GM18511 (cell line): ENCODE results near the gene SEMA5A.

Experiments
- ATAC-seq: cut with Tn5 transposase; IDR thresholded peaks from one replicate; pipeline ENCODE4 v1.9.1; 2021; ENCODE audit warnings: mild to moderate bottlenecking, moderate library complexity; ENCODE audit not compliant: unreplicated experiment

Gene SEMA5A

DNA sequence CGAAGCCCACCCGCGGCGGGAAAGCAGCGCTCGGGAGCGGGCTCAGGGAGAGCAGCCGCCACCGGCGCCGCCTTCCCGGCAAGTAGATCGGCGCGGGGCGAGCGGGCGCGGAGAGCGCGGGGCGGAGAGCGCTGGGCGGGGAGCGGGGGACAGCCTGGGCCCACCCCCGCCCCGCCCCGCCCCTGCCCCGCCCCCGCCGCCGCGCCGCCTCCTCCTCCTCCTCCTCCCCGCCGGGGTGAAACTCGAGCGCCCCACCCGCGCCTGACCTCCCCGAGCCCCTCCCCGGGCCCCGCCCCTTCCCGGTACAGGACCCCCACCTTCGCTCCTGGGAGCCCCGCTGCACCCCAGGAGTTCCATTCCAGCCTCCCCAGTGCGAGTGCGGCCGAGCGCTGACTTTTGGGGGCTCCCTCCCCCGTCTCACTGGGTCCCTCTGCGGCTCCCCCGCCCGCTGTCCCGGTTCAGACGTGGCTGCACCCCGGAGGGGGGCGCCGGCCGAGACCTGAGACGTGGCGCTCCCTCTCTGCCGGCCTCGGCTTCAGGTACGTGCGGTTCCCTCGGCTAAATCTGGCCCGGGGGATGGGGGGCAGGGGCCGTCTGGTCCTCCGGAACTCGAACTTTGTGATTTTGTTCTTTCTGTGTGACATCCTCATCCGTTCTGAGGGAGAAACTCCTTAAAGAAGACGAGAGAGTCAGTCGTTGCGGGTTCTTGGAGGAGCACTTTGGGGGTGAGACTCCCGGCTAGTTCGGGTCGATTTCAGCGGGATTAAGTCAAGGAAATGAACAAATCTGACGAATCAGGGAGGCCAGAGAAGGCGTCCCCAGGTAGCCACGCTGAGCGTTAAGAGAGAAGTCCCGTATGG lies at the start of gene SEMA5A:
SEMA5A (minus strand) TSS at position 84 of the 860 bp plus-strand sequence. CDS start 166,129 bp downstream, outside the sequence.
- peak; percentile 37 for ATAC-seq

GRCh38 chr5:9594913-9595312 lies 49.0 kb upstream of the SEMA5A start:
- ATAC-seq = no peak

DNA sequence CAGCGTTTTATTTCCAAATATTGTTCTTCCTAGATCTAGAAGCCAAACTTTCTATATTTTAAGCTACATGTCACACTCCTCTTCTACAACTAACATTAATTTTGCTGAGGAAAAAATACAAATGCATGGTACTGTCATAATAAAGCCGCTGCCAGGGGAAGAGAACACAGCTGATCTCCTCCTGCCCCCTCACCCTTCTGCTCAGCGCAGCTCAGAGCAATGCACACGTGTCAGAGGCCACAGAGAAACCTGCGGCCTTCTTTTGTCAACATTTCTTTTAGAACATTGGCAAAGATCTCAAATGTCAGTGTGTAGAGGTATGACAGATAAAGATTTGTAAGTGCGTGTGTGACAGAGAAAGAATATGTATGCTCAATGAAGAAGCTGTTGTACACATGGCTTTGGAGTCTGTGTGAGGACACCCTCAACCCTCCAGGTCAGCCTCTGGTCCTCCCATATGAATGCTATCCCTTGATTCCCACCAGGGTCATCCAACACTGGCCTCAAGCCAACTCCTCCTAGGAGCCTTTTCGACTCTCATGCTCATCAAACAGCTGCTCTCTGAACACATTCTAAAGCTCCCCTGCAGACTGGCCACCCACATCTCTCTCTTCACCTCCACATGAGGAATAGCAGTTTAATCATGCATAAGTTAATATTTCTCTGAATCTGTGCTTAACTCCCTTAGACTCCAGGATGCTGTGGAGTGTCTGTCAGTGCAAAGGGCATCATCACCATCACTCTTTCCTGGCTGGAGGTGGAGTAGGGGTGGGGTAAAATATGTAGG lies 43.4 kb upstream of the SEMA5A start:
- ATAC-seq = no peak

DNA sequence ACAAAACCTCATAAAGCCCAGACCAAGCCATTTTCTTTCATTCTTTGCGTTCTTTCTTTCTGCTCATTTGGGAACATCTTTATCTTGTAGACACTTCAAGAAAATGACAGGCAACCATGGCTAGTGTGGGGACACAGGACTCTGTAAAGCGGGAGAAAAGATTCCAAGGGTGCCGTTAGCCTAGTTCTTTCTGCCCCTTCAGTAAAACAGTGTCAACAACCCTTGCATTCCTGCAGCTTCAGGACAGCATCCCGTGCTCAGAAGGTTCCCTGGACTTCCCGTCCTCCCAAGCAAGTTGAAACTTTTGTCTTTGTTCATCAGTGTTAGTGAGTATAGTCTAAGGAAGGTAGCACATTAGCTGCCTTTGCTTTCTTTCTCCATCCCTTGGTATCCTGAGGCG lies 42.4 kb upstream of the SEMA5A start:
- ATAC-seq = no peak

DNA sequence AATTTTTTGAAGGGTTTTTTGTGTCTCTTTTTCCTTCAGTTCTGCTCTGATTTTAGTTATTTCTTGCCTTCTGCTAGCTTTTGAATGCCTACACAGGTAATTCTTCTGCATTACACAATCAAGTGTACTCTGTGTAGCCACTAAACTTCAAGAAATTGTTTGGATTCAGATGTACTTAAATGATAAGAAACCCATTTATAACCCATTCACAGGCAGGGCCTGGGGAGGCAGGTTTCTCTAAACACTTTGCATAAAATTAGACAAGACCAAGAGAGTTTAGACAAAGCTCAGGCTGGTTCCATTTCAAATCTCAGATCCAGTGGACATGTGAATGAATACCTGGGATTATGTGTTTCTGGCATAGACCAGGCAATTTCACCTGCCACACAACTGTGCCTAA lies 41.3 kb upstream of the SEMA5A start:
- no peak for ATAC-seq

- no peak for ATAC-seq
Observed at GRCh38 chr5:9582406-9582805, 36.5 kb upstream of the SEMA5A start.

GRCh38 chr5:9573796-9574195 lies 27.9 kb upstream of the SEMA5A start:
- no peak for ATAC-seq

DNA sequence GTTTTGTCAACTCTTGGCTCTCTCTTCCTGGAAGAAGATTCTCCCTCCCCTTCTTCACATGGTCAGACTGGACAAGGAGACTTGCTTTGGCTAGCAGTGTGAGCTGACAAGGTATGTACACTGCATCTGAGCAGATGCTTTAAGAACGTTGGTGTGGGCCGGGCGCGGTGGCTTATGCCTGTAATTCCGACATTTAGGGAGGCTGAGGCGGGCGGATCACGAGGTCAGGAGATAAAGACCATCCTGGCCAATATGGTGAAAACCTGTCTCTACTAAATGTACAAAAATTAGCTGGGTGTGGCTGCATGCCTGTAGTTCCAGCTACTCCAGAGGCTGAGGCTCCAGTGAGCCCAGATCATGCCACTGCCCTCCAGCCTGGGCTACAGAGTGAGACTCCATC lies 26.4 kb upstream of the SEMA5A start:
- ATAC-seq = no peak

GRCh38 chr5:9570876-9571275 lies 25.0 kb upstream of the SEMA5A start:
- ATAC-seq = no peak

DNA sequence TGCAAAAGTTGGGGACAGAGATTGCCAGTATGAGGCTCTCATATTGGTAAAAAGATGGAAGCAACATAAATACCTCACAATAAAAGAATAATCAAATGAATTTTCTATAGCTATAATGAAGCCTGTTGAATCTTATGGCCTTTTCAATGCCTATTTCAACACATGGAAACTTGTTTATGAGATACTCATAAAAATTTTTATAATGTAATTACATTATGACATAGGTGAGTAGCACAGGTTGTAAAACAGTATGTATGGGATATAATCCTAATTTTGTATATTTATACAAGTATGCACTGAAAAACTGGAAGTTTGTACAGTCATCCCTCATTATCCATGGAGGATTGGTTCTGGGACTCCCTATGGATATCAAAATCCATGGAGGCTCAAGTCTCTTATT lies 21.2 kb upstream of the SEMA5A start:
- ATAC-seq = no peak

DNA sequence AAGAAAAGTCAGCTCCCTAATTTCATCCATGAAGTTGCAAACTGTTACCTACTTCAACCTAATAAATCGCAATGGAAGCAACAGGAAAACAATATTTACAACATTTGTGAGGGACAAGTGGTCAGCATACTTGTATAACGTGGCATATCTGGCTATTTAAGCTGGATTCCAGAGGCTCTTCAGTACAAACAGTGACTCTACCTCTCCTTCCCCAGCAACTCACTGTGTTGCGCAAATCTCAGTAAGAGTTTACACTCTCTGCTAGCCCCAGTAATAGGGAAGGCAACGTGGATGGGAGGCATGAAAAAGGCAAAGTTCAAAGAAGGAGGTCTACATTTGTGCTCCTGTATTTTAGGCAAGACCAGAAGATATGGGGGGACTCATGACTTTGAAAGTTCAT lies 18.9 kb upstream of the SEMA5A start:
- ATAC-seq = no peak

- no peak for ATAC-seq
Observed at GRCh38 chr5:9562141-9562540, 16.3 kb upstream of the SEMA5A start.

- no peak for ATAC-seq
Observed at GRCh38 chr5:9559965-9560364, 14.1 kb upstream of the SEMA5A start.

DNA sequence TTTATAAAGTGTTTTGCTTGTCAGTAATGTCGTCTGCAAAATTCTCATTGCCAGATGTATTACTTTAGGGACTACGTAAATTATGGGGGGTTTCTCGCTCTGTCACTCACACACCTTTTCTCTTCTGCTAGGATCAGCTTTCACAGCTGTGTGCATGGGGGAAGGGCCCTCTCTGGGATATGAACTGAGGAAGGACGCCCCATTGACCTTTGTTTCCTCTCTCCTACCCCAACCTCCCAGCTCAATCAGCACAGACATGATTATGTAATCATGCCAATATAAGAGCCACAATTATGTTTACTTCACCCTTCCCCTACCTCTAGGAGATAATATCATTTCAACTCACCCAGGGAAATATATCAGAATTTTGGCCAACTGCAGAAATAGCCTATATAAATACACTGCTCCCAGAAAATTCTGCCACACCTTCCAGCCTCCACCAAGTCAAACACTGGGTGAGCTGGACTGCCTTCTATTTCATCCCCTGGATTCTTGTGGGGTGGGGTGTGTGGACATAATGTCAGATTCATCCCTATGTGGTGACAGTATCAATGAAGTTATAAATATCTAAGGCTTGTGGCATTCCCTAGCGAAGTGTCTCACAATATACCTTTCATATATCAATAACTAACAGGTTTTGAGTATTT lies 12.6 kb upstream of the SEMA5A start:
- no peak for ATAC-seq

- ATAC-seq = no peak
Observed at GRCh38 chr5:9557696-9558095, 11.8 kb upstream of the SEMA5A start.

DNA sequence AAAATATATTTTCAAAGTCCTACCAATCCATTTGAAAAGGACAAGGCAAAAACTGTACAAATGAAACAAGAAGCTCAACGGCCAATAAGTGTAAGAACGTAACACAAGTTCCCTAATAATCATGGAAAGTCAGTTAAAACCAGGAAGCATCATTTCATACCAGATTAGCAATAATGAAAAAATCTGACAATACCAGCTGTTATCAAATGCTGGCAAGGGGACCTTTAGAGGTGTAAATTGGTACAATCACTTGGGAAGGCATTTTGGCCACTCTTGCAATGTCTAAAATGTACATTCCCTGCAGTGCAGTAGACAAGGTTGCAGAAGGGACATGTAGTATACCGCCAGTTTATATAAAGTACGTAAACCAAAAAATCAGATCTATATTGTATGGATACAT lies 10.1 kb upstream of the SEMA5A start:
- no peak for ATAC-seq

DNA sequence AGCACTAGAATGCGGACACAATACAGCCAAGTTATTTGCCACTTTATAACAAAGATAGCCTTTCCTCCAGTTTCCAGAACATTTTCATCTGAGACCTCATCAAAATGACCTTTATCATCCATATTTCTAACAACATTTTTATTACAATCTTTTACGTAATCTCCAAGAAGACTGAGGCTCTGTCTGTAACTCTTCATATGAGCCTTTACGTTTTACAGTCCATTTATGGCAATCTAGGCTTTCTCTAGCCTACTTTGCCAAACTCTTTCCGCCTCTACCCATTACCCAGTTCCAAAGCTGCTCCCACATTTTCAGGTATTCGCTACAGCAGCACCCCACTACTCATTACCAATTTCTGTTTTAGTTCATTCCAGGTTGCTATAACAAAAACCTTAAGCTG lies 8.2 kb upstream of the SEMA5A start:
- no peak for ATAC-seq

DNA sequence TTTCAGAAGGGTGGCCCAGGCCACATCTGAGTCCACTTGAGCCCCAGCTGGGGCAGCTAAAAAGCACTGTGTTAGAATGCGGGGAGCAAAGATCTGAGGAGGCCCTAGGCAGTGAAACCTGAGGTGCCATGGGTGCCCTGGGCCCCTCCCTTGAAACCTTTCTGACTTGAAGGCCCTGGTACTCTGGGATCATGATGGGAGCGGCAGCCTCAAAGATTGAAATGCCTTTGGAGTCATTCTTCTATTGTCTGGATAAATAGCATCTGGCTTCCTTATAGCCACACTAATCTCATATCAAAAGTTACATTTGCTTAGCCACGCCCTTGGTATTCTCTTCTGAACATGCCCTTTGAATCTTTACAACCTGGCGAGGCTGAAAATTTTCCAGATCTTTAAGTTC lies 7.7 kb upstream of the SEMA5A start:
- no peak for ATAC-seq

GRCh38 chr5:9551567-9552537 lies 6.0 kb upstream of the SEMA5A start:
- no peak for ATAC-seq

DNA sequence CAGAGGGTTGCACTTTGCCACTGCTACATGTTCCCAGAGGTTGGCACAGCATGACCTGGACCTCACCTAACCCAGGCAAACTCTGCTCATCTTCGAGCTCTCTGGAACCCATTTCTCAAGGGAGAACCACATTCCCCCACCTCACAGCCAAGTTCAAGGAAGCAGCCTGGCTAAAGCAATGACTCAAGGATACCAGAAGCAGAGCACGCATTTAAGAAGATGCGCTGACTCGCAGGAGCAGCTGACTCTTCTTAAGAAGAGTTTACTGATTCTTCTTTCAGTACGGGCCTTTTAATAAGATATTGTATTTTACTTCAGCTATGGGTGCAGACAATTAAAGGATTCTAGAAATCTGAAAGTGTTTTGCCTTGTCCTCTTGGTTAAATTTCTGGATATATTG lies 4.1 kb upstream of the SEMA5A start:
- ATAC-seq = no peak
